WTC11 (cell line): Measurements from ENCODE around the gene PHACTR3.

ENCODE experiments used
- ATF2 ChIP-seq: sonication (generic); formaldehyde crosslinking; IDR thresholded peaks from 2 replicates; pipeline ENCODE4 v1.8.1; 2022; ENCODE audit warnings: low read depth, missing genetic modification reagents, borderline replicate concordance
- CTCF ChIP-seq: fragments of 200-600 bp; IDR thresholded peaks from 2 replicates; pipeline ENCODE4 v1.8.0; 2022; ENCODE audit warnings: antibody characterized with exemption
- E2F4 ChIP-seq: sonication (generic); formaldehyde crosslinking; IDR thresholded peaks from 2 replicates; pipeline ENCODE4 v1.8.1; 2022; ENCODE audit warnings: low read depth, mild to moderate bottlenecking, moderate library complexity, missing genetic modification reagents, borderline replicate concordance
- EMX1 ChIP-seq: fragments of 250-450 bp; sonication (Bioruptor Pico); IDR thresholded peaks from 2 replicates; pipeline ENCODE4 v1.8.0; 2021; ENCODE audit warnings: mild to moderate bottlenecking
- SMAD3 ChIP-seq: sonication (generic); formaldehyde crosslinking; IDR thresholded peaks from 2 replicates; pipeline ENCODE4 v1.8.0; 2022; ENCODE audit warnings: missing genetic modification reagents, mild to moderate bottlenecking, borderline replicate concordance
- ZMAT4 ChIP-seq: fragments of 250-450 bp; sonication (Bioruptor Pico); IDR thresholded peaks from 2 replicates; pipeline ENCODE4 v1.9.0; 2021; ENCODE audit warnings: mild to moderate bottlenecking

- TF ChIP-seq ZMAT4 (no peak), EMX1 (CRISPR knock-in tag) (no peak), CTCF (no peak), E2F4 (CRISPR knock-in tag) (no peak), SMAD3 (CRISPR knock-in tag) (no peak), ATF2 (CRISPR knock-in tag) (no peak)
Measured at GRCh38 chr20:59743308-59743707, 139.0 kb downstream of the PHACTR3 start.
